Esophagus muscularis mucosa (tissue), 4 donors: ENCODE results near the gene ASTN2.

Source experiments
- EP300 ChIP-seq: sonication (generic); formaldehyde crosslinking; IDR thresholded peaks from one replicate; pipeline ENCODE4 v1.6.1; 2017; ENCODE audit warnings: antibody characterized with exemption
- POLR2A ChIP-seq: fragments of 450-650 bp; IDR thresholded peaks from one replicate; pipeline ENCODE4 v1.6.1; 2017; ENCODE audit warnings: antibody characterized with exemption, moderate library complexity, mild to moderate bottlenecking, low read depth
- POLR2AphosphoS5 ChIP-seq, 2 donors: sonication (generic); formaldehyde crosslinking; IDR thresholded peaks; one replicate each; pipeline ENCODE4 v1.6.1; 2017; ENCODE audit warnings: antibody characterized with exemption in 2 of 2
- TF ChIP-seq, protein P1 (sequence below), 3 experiments: fragments of 200-600 bp in 2 of 3; fragments of 450-650 bp in 1 of 3; sonication (generic) in 2 of 3; IDR thresholded peaks; one replicate each; pipeline ENCODE4 v1.5.1; 2017 to 2019; ENCODE audit warnings: antibody characterized with exemption in 3 of 3, mild to moderate bottlenecking in 2 of 3, moderate library complexity in 1 of 3

GRCh38 chr9:116425244-116425643, 989.6 kb downstream of the ASTN2 start:
- TF ChIP-seq, protein P1, sequence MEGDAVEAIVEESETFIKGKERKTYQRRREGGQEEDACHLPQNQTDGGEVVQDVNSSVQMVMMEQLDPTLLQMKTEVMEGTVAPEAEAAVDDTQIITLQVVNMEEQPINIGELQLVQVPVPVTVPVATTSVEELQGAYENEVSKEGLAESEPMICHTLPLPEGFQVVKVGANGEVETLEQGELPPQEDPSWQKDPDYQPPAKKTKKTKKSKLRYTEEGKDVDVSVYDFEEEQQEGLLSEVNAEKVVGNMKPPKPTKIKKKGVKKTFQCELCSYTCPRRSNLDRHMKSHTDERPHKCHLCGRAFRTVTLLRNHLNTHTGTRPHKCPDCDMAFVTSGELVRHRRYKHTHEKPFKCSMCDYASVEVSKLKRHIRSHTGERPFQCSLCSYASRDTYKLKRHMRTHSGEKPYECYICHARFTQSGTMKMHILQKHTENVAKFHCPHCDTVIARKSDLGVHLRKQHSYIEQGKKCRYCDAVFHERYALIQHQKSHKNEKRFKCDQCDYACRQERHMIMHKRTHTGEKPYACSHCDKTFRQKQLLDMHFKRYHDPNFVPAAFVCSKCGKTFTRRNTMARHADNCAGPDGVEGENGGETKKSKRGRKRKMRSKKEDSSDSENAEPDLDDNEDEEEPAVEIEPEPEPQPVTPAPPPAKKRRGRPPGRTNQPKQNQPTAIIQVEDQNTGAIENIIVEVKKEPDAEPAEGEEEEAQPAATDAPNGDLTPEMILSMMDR (IDR thresholded peaks at IDR 0.05), result no peak
- TF ChIP-seq POLR2A, result no peak
- no peak for TF ChIP-seq POLR2AphosphoS5 (IDR thresholded peaks at IDR 0.05)
- no peak for TF ChIP-seq EP300
